Fibroblast of lung (primary cell): Measurements from ENCODE around the gene CASTOR2.
"Not testable (repeated sequence)": the region's sequence is repeated elsewhere in the genome, so short reads cannot be mapped to it uniquely, and the experiment has no call there.

ENCODE experiments used
- CTCF ChIP-seq, 2 donors: IDR thresholded peaks in 1 of 2; conservative IDR thresholded peaks in 1 of 2; 1 replicate in 1 of 2; 2 replicates in 1 of 2; pipeline ENCODE4 v1.5.1; 2011 to 2012; ENCODE audit warnings: low read length in 2 of 2, control low read depth in 1 of 2, inconsistent platforms in 1 of 2, low read depth in 1 of 2, mild to moderate bottlenecking in 1 of 2
- EZH2 ChIP-seq: IDR thresholded peaks from 2 replicates; pipeline ENCODE4 v1.5.1; 2012; ENCODE audit warnings: low read length, control low read depth, mild to moderate bottlenecking; ENCODE audit errors: missing control alignments

GRCh38 chr7:74943923-74944322, 20.6 kb upstream of the CASTOR2 start:
- not testable (repeated sequence) for TF ChIP-seq CTCF (conservative IDR thresholded peaks at IDR 0.05 in 1 of 2, IDR thresholded peaks at IDR 0.05 in 1 of 2; ENCODE audit: low read depth in 1 of 2, low read length in 2 of 2); EZH2
